Brain microvascular endothelial cell (primary cell): ENCODE results near the gene PTPRN2.

ENCODE experiments used
- DNase-seq: peaks from one replicate; pipeline ENCODE4 v3.0.0-alpha.2; 2020
- H3K27ac ChIP-seq: fragments of 250-450 bp; sonication (Bioruptor Pico); 2 replicates; pipeline ENCODE4 v1.5.1; 2020; ENCODE audit warnings: mild to moderate bottlenecking, moderate library complexity
- H3K27me3 ChIP-seq: fragments of 250-450 bp; sonication (Bioruptor Pico); replicated peaks from 2 replicates; pipeline ENCODE4 v1.5.1; 2020; ENCODE audit warnings: mild to moderate bottlenecking
- H3K36me3 ChIP-seq: fragments of 250-450 bp; sonication (Bioruptor Pico); replicated peaks from 2 replicates; pipeline ENCODE4 v1.5.1; 2020; ENCODE audit warnings: mild to moderate bottlenecking
- H3K4me3 ChIP-seq: 2 replicates; pipeline ENCODE4 v1.5.1; 2011; ENCODE audit warnings: low read depth, mild to moderate bottlenecking, control low read depth, low read length, moderate library complexity
- CTCF ChIP-seq: IDR thresholded peaks from 2 replicates; pipeline ENCODE4 v1.5.1; 2011; ENCODE audit warnings: low read depth, mild to moderate bottlenecking, moderate library complexity, low read length, control low read depth, inconsistent platforms; ENCODE audit errors: missing control alignments
- in situ Hi-C: cut with HindIII; loops from 2 replicates; pipeline ENCODE4 v1.10.0; 2017; ENCODE audit warnings: low sequenced_read_pairs, low pct_ligation_motif_present

Gene PTPRN2

GRCh38 chr7:157816526-157817250, 770.9 kb downstream of the PTPRN2 start:
- in situ Hi-C loops: no loop called here
- DNase-seq: no peak
- no peak overlapping the region for H3K4me3 ChIP-seq
- H3K27ac ChIP-seq: no peak overlapping the region
- no peak for TF ChIP-seq CTCF
- H3K36me3 ChIP-seq: no peaks in the 10 kb centered on the region
- no peaks in the 10 kb centered on the region for H3K27me3 ChIP-seq

GRCh38 chr7:157816086-157816485, 771.5 kb downstream of the PTPRN2 start:
- Histone ChIP-seq H3K27me3 (no peaks in the 10 kb centered on the region), H3K4me3 (no peak overlapping the region), H3K27ac (no peak overlapping the region), H3K36me3 (no peaks in the 10 kb centered on the region)
- in situ Hi-C loops: no loop called here
- DNase-seq: no peak
- TF ChIP-seq CTCF: no peak

GRCh38 chr7:157815706-157816022, 772.0 kb downstream of the PTPRN2 start:
- in situ Hi-C loops: no loop called here
- no peak overlapping the region for H3K4me3 ChIP-seq
- no peaks in the 10 kb centered on the region for H3K36me3 ChIP-seq
- DNase-seq: no peak
- no peak for TF ChIP-seq CTCF
- H3K27me3 ChIP-seq: no peaks in the 10 kb centered on the region
- no peak overlapping the region for H3K27ac ChIP-seq

GRCh38 chr7:157814931-157815705, 772.5 kb downstream of the PTPRN2 start:
- Histone ChIP-seq H3K4me3 (no peak overlapping the region), H3K27me3 (no peaks in the 10 kb centered on the region), H3K27ac (no peak overlapping the region), H3K36me3 (no peaks in the 10 kb centered on the region)
- in situ Hi-C loops: no loop called here
- DNase-seq: no peak
- TF ChIP-seq CTCF: no peak

GRCh38 chr7:157813741-157814661, 773.6 kb downstream of the PTPRN2 start:
- no peak for TF ChIP-seq CTCF
- no peak overlapping the region for H3K27ac ChIP-seq
- in situ Hi-C loops: no loop called here
- no peak overlapping the region for H3K4me3 ChIP-seq
- H3K36me3 ChIP-seq: no peaks in the 10 kb centered on the region
- H3K27me3 ChIP-seq: no peaks in the 10 kb centered on the region
- no peak for DNase-seq
